LNCAP (cell line): ENCODE measurements around the gene LEMD1.

Experiments used
- CTCF ChIP-seq: fragments of 450-650 bp; IDR thresholded peaks from 2 replicates; pipeline ENCODE4 v1.5.1; 2017; ENCODE audit warnings: mild to moderate bottlenecking

The LEMD1 gene

GRCh38 chr1:205340676-205341075 lies 81.2 kb downstream of the LEMD1 start:
- TF ChIP-seq CTCF, result no peak

GRCh38 chr1:205339717-205340116 lies 82.1 kb downstream of the LEMD1 start:
- no peak for TF ChIP-seq CTCF

GRCh38 chr1:205339197-205339702 lies 82.6 kb downstream of the LEMD1 start:
- no peak for TF ChIP-seq CTCF

- no peak for TF ChIP-seq CTCF
Observed at GRCh38 chr1:205338011-205338410, 83.8 kb downstream of the LEMD1 start.

GRCh38 chr1:205337481-205337880 lies 84.4 kb downstream of the LEMD1 start:
- TF ChIP-seq CTCF, result no peak

- peak; percentile 100 for TF ChIP-seq CTCF
Observed at GRCh38 chr1:205335692-205336091, 86.2 kb downstream of the LEMD1 start.

- TF ChIP-seq CTCF, result no peak
Observed at GRCh38 chr1:205332015-205332791, 89.7 kb downstream of the LEMD1 start.
